ENCODE results near the gene CBX6.
"Not testable (repeated sequence)": the region's sequence is repeated elsewhere in the genome, so short reads cannot be mapped to it uniquely, and the experiment has no call there.

CBX6 gene

DNA sequence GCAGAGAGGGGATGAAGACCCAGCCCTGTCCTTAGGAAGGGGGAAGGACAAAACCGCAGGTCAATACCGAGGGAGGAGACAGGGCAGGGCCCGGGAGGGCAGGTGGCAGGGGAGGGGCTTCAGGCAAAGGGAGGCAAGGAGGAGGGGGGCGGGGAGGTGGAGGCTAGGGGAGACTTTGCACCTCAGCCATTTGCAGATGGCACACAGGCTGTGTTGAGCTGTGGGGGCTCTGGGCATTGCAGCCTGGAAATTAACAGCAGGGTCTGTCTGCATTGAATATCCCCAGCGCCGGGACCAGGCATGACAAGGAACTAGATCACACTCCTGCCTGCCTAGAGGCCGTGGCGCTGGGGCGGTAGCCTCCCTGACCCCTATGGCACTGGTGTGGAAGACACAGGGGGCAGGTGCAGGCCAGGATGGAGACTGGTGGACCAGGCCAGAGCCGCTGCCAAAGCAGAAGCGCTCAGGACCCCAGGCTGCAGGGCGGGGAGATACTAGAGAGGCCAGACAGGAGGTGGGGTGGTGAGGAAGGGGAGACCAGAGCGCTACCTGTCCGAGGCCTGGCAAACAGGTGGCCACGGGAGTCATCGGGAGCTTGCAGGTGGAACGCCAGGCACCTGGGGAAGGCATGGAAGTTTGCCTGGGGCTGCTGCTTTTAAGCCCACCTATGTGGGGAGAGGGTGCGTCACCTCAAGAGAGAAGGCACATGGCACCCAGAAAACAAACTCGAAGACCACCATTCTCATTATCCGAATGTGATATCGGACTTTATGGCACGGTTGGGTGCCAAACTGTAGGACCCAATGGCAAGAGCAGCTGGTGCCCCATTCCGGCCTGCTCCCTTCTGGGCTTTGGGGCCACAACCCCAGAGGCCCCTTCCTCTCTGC lies 11.5 kb downstream of the CBX6 start:
- DNase-seq, result peak in 2 of 3 experiments; percentile 5 to 36

DNA sequence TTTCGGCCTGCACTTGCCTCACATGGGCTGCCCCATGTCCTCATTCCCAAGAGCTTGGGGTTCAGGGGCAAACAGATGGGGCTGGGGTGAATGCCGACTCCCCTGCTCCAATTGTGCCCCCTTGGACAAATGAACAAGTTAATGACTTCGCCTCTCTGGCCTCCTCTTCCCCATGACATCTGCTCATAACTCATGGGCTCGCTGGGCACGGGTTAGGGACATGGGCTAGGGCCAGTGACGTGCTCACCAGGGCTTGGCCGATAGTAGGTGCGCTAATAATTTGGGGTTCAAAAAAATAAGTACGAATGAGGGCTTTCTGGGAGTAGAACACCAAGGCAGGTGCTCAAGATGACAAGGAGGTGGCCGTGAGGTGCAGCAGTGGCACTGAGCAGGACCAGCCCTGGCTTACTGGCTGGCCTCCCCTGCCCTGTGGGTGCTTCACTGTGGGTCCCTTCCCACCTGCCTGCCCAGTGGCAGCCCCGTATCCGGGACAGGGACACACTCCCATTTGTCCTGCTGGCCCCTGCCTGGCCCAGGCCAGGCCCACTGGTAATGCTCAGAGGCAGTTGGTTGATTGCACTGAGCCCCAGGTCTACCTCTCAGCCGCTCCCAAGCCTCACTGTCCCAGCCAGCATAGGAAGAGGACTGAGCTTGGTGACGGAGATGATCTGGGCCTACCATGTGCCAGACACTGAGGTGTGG lies 12.3 kb downstream of the CBX6 start:
- DNase-seq, result no peak

DNA sequence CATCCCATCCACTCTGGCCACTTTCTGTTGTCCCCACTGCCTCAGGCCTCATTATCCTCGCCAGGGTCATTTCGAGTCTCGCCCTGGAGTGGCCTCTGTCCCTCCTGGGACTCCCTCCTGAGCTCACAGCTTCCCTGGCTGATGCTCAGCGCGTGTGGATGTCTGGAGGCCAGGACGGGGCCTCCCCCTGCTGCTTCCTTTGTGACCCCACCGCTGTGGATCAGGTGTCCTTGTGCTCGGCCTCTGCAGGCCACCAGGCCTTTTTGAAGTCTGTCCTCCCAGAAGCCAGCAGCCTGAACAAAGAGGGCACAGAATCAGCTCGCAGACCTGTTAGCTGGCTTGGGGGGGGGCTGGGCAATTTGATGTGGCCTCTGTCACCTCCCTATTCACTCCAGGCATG lies 13.5 kb downstream of the CBX6 start:
- DNase-seq, result no peak

DNA sequence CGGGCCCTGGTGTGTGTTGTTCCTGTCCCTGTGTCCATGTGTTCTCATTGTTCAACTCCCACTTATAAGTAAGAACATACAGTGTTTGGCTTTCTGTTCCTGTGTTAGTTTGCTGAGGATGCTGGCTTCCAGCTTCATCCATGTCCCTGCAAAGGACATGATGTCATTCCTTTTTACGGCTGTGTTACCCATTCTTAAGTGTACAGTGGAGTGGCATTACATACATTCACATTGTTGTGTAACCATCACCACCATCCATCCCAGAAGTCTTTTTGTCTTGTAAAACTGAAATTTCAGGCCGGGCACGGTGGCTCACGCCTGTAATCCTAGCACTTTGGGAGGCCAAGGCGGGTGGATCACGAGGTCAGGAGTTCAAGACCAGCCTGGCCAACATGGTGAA lies 17.5 kb downstream of the CBX6 start:
- not testable (repeated sequence) for DNase-seq

DNA sequence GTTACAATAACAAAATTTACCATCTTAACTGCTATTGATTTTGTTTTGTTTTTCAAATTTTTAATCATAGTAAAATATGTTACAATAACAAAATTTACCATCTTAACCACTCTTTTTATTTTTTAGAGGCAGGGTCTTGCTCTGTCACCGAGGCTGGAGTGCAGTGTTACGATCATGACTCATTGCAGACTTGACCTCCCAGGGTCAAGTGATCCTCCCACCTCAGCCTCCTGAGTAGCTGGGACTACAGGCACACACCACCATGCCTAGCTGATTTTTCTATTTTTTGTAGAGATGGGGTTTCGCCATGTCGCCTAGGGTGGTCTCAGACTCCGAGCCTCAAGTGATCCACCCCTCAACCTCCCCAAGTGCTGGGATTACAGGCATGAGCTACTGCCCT lies 18.1 kb downstream of the CBX6 start:
- not testable (repeated sequence) for DNase-seq

DNA sequence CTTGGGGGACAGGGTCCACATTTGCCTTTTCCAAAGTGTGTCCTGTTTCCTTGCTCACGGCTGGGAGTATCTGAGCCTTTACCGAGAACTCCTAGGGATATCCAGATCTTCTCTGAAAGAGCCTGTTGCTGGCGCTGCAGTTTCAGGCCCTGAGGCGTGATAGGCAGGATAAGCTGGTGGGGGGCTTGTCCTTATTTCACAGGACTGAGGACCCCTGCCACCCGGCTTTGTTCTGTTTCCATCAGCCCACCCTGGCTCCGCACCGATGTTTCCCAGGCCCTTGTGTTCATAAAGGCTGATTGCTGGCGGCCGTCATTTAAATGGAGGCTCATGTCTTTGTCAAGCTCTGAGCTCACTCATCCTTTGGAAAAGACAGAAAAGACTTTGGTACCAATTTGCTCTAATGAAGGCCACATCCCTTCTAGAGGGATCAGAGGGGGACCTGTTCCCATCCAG lies 18.8 kb downstream of the CBX6 start:
- no peak for DNase-seq

DNA sequence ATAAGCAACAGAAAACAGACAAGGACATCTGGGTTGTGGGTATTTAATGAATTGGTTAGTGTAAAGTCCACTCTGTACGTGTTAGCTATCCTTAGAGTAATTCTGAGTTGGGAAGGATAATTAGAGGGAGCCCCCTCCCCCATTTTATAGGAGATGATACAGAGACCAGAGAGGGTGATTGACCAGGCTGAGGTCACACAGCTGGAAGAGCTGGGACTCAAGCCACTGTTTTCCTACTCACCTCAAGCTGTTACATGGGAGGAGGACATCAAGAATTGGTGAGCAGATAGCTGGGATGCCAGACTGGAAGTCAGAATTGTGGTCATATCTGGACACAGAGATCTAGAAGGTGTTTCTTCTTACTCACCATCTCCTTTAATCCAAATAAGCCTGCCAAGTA lies 19.5 kb downstream of the CBX6 start:
- no peak for DNase-seq

DNA sequence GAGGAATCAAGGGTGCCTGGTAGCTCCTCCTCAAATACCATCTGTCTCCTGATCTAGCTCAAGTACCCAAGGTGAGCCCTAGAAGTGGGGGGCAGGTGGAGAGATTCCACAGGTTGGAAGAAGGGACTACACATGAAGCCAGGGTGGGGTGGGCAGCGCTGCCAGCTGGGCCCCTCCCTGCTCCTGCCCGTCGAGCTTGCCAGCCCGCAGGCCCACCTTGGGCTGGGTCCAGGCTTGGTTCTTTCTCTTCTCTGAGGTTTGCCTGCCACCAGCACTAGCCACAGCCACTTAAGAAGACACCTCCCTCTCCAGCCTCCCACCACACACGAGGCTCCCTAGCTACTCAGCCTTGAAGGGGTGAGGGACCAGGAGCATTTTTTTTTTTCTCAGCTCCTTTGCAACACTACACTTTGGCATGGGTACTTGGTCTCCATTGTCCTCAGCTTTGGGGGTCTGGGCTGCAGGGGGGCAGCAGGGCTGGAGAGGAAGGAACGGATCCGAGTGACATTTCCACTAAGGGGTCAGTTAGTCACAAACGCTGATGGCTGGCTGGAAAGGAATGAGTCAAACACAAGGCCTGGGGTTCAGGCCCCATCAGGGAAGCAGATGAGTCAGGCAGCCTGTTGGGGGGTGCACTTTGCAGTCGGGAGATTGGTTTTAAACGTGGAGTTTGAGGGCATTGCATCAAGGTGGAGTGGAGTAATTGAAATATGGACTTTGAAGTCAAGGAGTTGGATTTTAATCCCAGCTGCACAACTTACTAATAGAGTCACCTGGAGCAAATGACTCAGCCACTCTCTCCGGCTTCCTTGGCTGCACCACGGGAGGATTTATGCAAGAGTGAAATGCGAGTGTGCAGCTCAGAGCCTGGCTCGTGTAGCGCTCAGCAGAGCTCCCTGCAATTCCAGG lies 20.8 kb downstream of the CBX6 start:
- DNase-seq, result no peak

DNA sequence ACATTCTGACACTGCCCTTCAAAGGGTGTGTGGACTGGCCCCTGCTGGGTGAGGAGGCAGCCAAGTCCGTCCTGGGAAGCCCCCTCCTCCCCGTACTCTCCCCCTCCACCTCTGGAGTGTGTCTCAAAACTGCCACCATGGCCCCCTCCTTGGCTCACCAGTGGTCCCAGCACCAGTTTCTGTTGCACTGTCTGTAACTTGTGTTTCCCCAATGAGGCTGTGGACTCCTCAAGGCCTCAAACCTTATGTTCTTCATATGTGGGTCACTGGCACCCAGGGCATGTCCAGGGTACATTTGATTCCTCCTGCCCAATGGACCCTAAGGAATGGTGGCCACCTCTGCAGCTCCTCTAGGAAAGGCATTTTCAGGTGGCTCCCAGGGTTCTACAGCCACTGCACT lies 21.6 kb downstream of the CBX6 start:
- no peak for DNase-seq

DNA sequence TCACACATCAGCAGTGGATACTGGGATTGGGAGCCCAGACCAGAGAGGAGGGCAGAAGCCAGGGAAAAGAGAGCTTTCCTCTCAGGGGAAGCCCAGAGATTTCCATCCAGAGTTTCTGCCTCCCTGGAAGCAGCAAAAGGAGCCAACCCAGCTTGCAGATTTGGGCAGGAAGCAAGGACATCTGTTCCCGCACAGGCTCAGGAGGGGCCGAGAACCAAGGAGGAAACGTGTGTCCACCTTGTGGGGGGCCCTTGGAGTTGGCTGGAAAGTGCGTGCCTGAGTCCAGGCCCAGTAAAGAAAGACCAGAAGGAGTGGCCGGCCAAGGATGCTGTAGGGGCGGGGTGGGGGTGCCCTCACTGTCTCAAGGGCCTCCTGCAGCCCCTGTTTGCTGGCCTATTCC lies 22.2 kb downstream of the CBX6 start:
- DNase-seq, result no peak

DNA sequence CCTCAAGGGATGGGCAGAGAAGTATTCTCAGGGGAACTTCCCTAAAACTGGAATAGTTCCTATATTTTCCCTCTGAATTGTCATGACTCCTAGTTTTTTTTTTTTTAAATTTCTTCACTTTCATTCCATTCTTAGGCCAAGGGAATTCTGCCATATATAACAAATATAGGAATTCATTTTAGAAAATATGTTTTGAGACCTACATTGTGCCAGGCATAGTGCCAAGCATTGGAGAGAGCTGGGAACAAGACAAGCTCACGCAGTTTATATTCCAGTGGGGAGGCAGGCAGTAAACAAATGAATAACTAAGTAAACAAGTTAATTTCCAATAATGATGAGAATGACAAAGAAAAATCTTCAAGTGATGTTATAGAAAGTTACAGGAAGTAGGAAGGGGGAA lies 25.6 kb downstream of the CBX6 start:
- DNase-seq, result no peak

DNA sequence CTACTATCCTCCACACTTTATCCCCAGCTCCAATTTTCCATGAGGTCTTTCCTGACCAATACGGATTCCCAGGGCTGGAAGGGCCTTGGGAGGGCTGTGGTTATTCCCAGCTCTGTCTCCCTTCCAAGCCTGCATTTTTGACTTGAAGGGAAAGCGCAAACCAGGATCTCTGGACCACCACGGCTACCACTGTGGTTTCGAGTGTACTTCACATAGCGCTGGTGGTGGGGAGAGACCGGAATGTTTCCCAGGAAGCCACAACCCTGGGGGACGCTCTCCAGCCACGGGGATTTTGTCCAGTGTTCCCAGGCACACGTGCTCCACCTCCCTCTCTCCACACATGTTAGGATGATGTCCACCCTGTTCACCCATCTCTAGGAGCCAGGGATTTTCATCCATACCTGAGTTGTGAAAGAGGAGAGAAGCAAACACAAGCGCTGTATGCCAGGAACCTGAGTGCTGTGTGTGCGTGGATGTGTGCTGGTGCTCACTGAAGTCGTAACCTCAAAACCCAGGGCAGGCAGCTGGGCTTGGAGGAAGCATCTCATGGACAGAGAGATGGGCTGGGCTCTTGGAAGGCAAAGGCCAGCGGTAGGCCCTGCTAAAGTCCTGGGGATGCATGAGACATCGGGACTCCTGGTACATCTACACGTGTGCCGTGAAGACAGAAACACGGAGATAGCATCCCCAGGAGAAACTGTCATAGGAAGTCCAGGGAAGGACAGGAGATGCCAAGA lies 26.8 kb downstream of the CBX6 start:
- DNase-seq, result no peak

DNA sequence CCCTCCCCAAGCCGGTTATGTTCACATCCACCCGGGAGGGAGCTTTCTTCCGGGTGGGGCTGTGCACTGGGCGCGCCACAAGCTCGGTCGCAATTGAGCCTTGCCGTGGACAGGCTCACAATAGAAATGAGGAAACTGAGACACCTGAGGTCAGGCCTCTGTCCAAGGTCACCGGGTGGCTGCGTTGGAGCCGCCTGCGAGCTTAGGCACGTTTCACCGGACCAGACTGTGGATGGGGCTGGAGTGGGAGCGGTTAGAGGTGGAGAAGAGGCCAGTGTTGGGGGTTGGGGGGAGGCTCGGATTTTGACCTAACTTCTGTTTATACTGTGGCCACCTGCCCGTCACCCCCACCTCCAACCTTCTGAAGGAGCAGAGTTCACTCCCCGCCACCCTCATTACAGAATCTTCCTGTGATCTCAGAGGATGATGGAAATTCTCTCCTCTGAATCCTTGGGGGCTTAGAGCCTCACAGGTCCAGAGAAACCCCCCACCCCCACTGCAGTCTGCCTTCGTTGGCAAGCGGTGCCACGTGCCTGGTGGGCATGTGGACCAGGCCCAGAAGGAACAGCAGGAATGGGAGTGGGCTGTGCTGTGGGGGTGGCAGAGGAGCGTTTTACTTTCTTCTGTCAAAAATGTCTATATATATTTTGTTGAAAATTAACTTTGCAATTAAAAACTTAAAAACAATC lies 27.6 kb downstream of the CBX6 start:
- DNase-seq, result peak in 2 of 3 experiments; percentile 42 to 58

DNA sequence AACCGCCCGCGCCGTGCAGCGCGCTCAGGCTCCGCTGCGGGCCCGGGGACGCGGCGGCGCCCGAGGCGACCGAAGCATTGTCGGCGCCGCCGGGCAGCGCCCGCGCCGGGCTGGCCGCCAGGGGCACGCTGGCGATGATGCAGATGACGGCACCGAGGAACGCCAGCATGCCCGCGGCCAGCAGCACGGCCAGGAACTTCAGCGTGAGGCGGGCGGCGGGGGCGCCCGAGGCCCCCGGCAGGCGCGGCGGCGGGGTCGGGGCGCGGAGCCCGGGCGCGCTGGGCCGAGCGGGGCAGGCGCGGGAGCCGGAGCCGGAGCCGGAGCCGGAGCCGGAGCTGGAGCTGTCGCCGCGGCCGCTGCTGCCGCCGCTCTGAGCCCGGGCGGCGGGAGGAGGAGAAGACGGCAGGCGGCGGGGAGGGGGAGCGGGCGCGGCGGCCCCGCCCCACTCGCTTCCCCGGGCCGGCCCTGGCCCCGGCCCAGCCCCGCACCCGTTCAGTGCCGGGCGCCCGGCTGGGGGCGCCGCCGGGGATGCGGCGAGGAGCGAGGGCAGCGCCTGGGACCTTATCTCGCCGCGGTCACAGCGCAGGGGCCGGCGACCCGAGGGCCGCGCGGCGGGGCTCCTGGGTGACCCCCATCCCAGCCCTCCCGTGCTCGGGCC lies 28.2 kb downstream of the CBX6 start, which contains the start of gene NPTXR:
NPTXR (minus strand) TSS at position 372 of the 658 bp plus-strand sequence.
- DNase-seq, result peak; percentile 51 to 72 (median 58)

DNA sequence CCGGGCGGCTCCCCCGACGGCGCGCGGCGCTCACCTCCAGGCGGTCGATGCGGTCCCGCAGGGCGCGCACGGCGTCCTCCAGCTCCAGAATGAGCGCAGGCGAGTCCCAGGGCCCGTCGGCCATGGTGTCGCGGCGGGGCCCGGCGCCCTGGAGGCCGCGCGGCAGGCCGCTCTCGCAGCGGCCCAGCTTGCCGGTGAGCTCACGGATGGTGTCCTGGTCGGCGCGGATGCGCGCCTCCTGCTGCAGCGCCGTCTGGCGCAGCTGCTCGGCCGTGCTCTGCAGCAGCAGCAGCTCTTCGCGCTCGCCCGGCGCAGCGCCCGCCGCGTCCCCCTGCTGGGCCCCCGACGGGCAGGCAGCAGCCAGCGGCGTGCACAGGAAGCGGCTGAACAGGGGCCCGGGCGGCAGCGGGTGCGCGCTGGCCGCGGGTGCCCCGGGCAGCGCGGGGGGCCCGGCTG lies 28.8 kb downstream of the CBX6 start:
- peak; percentile 34 to 73 (median 73) for DNase-seq

DNA sequence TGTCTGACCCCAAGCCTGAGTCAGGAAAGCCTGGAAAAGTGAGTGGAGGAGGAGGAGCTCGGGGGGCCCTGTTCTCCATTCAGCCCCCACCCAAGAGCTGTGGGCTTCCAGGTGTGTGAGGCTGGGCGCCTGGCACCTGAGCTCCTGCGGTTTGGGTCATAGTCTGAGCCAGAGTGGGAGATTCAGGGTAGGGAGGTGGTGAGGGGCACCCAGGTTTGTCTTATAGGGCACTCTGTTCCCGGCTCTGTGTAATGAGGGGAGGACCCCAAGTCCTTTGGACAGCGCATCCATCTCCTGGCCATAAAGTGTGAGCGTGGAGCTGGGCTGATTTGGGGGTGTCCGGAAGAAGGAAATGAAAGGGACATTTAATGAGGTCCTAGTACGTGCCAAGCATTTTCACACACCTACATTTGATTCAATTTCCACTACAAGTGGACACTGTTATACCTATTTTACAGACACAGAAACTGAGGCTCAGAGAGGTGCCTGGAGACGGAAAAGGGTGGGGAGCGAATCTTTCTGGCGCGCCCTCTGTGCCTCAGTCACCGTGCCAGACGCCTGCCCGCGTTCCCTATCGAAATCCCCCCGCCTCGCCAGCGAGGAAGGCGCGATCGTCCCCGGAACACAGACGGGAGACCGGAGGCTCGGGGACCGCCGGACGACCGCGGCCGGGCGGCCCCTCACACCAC lies 29.4 kb downstream of the CBX6 start:
- DNase-seq, result no peak

DNA sequence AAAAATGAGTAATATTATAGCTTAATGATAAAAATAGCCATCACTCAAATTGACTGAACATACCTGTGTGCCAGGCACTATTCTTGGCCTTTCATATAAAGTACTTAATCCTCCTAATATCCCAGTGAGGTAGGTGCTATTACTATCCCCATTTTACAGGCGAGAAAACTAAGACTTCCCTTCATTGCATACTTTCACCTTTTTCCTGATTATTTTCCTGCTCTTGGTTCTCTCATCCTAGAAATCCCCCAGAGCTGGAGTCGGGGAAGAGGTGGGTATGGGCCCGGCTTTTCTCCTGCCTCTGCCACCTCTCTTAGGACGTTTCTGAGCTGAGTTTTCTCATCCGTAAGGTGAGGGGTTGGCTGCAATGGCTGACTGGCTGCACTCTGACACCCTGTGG lies 30.4 kb downstream of the CBX6 start:
- DNase-seq, result no peak

DNA sequence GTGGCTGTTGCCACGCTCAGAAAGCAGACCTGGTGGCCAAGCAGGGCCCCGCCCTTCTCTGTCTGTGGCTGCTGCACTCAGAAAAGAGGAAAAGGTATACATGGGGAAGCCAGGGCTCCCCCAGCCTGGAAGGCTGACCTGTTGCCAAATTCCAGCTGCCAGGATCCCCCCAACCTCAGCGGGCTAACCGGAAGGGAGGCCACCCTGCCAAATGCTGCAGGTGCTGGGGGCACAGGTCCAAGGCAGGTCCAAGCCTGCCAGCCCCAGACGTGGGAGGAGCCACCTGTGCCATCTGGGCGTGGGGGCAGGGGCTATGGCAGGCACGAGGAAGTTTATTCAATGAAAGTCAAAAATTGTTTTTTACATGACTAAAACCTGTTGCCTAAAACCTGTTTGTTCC lies 30.8 kb downstream of the CBX6 start:
- peak in 2 of 3 experiments; percentile 22 to 31 for DNase-seq

DNA sequence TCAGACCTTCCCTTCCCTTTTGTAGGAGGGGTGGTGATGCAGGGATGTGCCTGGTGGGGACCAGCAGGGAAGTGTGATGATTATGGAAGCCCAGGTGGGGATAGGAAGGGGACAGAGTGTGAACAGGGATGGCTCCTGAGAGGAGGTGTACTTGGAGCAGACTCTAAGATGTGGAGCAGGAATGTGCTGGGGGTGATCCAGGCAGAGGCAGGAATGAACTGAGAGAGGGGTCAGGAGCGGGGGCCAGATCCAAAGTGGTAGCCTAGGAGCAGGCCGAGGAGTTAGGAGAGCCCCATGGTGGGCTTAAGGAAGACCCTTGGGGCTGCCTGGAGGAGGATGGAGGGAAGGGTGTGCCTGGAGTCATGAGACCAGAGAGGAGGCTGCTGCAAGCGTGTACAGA lies 31.9 kb downstream of the CBX6 start:
- DNase-seq, result no peak

DNA sequence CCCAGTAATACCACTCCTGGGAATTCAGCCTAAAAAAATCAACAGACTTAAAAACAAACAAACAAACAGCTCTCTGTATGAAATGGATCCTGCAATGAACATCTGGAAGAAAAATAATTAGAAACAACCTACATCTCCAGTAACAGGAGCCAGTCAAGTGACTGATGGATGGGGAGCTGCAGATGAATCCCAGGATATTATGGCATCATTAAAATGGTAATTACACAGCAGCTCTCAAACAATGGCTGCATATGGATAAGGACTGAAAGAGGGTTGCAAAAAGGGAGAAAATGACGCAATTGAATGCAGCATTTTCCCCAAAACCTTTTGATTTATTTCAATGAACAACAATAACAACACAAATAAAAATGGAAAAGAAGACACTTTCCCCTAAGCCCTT lies 32.3 kb downstream of the CBX6 start:
- DNase-seq, result peak in 1 of 3 experiments; percentile 31
